Measurements from ENCODE around the gene PANX1.

The PANX1 gene

DNA sequence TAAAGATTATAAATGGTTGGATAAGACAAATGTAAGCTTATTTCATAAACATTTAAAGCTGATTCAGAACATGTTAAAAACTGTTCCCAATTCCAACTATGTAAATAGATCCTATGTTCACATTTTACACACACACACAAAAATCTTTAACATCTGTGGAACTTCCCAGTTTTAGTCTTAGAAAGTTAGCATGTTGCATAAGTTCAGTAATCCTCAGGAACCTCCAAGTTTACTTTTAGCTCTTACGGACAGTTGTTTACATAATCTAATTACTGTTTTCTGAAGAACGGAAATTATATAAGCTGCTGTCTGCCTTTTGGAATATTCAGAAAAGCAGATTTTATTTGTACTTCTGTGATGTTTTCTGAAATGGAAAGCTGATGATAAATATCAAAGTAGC is 53.3 kb downstream of the PANX1 start:
- no peak for DNase-seq (ENCODE audit: low read depth)
- H3K4me3 ChIP-seq (ENCODE audit: control insufficient read depth, low read depth, low read length), result no peak overlapping the region
- TF ChIP-seq, protein P1, sequence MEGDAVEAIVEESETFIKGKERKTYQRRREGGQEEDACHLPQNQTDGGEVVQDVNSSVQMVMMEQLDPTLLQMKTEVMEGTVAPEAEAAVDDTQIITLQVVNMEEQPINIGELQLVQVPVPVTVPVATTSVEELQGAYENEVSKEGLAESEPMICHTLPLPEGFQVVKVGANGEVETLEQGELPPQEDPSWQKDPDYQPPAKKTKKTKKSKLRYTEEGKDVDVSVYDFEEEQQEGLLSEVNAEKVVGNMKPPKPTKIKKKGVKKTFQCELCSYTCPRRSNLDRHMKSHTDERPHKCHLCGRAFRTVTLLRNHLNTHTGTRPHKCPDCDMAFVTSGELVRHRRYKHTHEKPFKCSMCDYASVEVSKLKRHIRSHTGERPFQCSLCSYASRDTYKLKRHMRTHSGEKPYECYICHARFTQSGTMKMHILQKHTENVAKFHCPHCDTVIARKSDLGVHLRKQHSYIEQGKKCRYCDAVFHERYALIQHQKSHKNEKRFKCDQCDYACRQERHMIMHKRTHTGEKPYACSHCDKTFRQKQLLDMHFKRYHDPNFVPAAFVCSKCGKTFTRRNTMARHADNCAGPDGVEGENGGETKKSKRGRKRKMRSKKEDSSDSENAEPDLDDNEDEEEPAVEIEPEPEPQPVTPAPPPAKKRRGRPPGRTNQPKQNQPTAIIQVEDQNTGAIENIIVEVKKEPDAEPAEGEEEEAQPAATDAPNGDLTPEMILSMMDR (conservative IDR thresholded peaks at IDR 0.05; ENCODE audit: control insufficient read depth, insufficient read depth, low read depth, low read length), result no peak

DNA sequence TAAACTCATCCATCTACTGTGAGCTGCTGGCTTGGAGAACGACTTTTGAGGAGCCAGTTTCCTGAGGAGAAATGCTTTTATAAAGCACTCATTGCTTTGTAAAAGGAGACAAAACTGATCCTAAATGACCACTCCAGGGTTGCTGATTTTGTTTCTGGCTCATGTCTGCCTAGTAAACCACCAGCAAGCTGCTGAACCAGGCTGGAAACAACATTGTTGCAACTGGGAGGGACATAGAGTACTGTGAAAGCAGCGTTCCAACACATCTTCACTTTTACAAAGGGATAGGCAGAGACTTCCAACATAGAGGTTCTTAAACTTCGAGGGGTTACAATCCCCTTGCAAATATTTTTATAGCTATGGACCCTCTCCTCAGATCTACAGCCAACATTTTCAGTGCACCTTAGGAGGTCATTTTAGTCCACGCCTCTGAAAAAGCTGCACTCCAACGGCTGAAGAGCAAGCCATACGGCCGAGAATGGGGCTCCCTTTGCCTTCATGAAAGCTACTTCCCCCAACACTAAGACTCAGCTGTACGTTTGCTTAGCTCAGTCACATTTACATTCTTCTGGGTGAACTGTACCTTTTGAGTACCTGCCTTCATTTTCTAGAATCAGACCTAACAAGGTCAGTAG is 54.7 kb downstream of the PANX1 start:
- TF ChIP-seq, protein P1 (conservative IDR thresholded peaks at IDR 0.05; ENCODE audit: control insufficient read depth, insufficient read depth, low read depth, low read length), result no peak
- H3K4me3 ChIP-seq (ENCODE audit: control insufficient read depth, low read depth, low read length), result no peak overlapping the region
- DNase-seq (ENCODE audit: low read depth), result no peak

DNA sequence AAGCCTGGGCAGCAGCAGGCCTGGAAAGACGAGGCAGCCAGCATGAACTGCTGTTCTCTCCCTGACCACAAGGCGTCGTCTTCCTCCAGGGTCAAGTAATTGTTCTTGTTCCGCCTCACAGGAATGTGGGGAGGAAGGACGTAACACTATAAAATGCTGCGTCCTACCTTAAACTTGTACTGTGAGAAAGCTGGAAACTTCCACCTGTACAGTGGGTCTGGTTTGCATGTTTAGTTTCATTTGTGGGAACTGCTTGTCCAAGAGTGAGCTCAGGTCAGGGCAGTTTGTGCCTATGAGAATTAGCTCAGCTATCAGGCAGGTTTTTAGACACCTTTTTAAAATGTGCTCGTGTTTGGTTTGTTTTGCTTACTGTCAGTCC is 55.2 kb downstream of the PANX1 start:
- DNase-seq (ENCODE audit: low read depth), result peak; percentile 62
- no peak overlapping the region for H3K4me3 ChIP-seq (ENCODE audit: control insufficient read depth, low read depth, low read length)
- TF ChIP-seq, protein P1 (conservative IDR thresholded peaks at IDR 0.05; ENCODE audit: control insufficient read depth, insufficient read depth, low read depth, low read length), result peak; percentile 79

DNA sequence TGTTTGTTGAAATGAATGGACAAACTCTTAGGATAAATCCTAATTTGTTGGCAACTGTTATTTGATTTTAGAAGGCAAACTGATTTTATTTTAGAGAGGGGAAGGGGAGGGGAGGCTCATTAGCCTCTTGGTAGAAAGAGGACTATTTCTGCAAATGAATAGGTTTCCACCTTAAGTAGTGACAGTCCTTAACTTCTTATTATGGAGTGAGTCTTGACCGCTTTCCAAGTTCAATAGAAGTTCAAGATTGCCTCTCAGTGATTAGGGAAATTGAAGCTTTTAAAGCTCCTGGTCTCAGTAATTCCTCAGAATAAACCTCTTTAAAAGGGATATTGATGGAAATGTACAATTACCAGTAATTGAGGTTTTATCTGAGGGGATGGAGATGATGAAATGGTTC is 55.7 kb downstream of the PANX1 start:
- H3K4me3 ChIP-seq (ENCODE audit: control insufficient read depth, low read depth, low read length), result no peak overlapping the region
- DNase-seq (ENCODE audit: low read depth), result no peak
- TF ChIP-seq, protein P1 (conservative IDR thresholded peaks at IDR 0.05; ENCODE audit: control insufficient read depth, insufficient read depth, low read depth, low read length), result no peak

DNA sequence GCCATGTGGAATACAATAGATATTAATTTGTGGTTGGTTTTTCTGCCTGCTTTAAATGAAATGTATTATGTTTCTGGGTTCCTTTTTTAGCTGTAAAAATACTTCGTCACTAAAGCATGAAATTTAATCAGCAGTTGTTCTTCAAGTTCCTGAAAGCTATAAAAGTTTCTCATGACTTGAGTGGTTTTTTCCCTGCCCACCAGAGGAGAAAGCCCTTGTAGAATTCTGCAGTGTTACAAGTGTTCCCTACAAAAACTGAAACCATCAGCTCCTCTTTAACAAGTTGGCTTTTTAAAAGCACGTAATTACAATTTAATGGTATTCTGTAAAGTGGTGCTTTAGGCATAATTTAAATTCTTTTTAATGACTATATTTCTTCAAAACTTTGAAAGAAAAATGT is 56.2 kb downstream of the PANX1 start:
- DNase-seq (ENCODE audit: low read depth), result no peak
- no peak overlapping the region for H3K4me3 ChIP-seq (ENCODE audit: control insufficient read depth, low read depth, low read length)
- TF ChIP-seq, protein P1 (conservative IDR thresholded peaks at IDR 0.05; ENCODE audit: control insufficient read depth, insufficient read depth, low read depth, low read length), result no peak

DNA sequence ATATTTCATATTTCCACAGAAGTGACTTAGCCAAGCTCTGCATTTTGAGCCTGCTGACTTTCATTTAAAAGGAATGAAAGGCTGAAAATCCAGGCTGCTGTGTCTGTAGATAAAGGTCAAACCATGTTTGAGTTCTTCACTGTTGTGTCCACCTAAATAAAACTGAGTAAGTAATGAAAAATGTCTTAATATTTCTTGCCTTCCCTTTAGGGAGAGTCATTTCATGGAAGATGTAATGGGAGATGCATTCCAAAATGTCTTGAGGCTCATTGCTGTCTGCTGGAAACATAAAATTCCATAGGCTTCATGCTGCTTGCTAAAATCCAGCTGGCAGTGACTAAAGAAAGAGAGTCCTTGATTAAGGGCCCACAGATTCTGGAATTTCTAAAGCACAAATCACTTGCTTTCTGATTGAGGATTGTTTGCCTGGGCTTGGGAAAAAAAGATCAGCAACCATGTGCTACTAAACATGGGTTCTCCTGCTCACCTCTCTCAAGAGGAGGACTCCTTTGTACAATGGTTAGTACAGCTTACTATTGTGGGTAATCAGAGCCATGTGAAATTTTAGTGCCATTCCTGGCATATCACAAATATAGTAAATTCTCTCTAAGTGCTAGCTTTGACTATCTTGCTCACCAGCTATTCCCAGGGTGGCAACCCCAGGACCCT is 56.9 kb downstream of the PANX1 start:
- DNase-seq (ENCODE audit: low read depth), result peak; percentile 62
- TF ChIP-seq, protein P1 (conservative IDR thresholded peaks at IDR 0.05; ENCODE audit: control insufficient read depth, insufficient read depth, low read depth, low read length), result no peak
- H3K4me3 ChIP-seq (ENCODE audit: control insufficient read depth, low read depth, low read length), result no peak overlapping the region

Data from fibroblast of mammary gland (primary cell).